ENCODE data around the gene GDA.

- peak in 5 of 7 experiments; percentile 80 to 91 (median 84) for TF ChIP-seq CTCF (IDR thresholded peaks at IDR 0.05)
- no peak for TF ChIP-seq POLR2A (IDR thresholded peaks at IDR 0.05)
- no peak for TF ChIP-seq EP300 (IDR thresholded peaks at IDR 0.05)
These were observed 131.8 kb downstream of the GDA start for GRCh38 chr9:72280913-72281500.
